Endothelial cell of umbilical vein (primary cell): Measurements from ENCODE around the gene ZAR1. TPM values are rescaled to one million over a fixed set of nuclear protein-coding genes. Genes with fewer than 3 reads are reported as not detected.

Experiments used
- BruUV-seq: library from RNA; stranded (reverse); fragments of 400-500 nt; replicated peaks from 2 replicates; lab custom pipeline; 2021; lab: Mats Ljungman, UMichigan
- CTCF ChIA-PET: fragments of 300-600, 350-600 bp; sonication (Branson Sonifier 250); formaldehyde crosslinking; loops from one replicate; lab custom pipeline; 2021; ENCODE audit warnings: antibody characterized with exemption, inconsistent platforms; lab: Charles Lee
- POLR2A ChIA-PET: fragments of 300-600, 350-600 bp; sonication (Branson Sonifier 250); formaldehyde crosslinking; loops from one replicate; lab custom pipeline; 2021; ENCODE audit warnings: antibody characterized with exemption, inconsistent platforms; lab: Charles Lee
- DNase-seq: peaks from one replicate; pipeline ENCODE4 v3.0.0-alpha.2; 2011; ENCODE audit warnings: low read depth, low spot score
- FAIRE-seq: peaks from 2 replicates; lab custom pipeline; 2011; peaks lifted over from hg19 to GRCh38; lab: Jason Lieb, UNC
- H2AFZ ChIP-seq: 2 replicates; pipeline ENCODE4 v1.6.0; 2012; ENCODE audit warnings: low read depth, low read length, control low read depth, inconsistent platforms
- H3K27ac ChIP-seq: 2 replicates; pipeline ENCODE4 v1.5.1; 2011; ENCODE audit warnings: low read depth, mild to moderate bottlenecking, control low read depth, low read length, moderate library complexity; ENCODE audit not compliant: insufficient read depth
- H3K27me3 ChIP-seq, 2 experiments: 2 replicates each; pipeline versions ENCODE4 v1.6.0 to v1.6.1; 2011; ENCODE audit warnings: low read length in 2 of 2, mixed read lengths in 1 of 2; ENCODE audit not compliant: control insufficient read depth in 2 of 2, insufficient read depth in 2 of 2
- H3K36me3 ChIP-seq, 2 experiments: 2 replicates in 1 of 2; 3 replicates in 1 of 2; pipeline ENCODE4 v1.5.1; 2011; ENCODE audit warnings: low read length in 2 of 2, mild to moderate bottlenecking in 1 of 2, moderate library complexity in 1 of 2; ENCODE audit not compliant: control insufficient read depth in 2 of 2, insufficient read depth in 2 of 2; ENCODE audit errors: extremely low read depth in 1 of 2
- H3K4me1 ChIP-seq: 3 replicates; pipeline ENCODE4 v1.5.1; 2011; ENCODE audit warnings: mild to moderate bottlenecking, low read length; ENCODE audit not compliant: control insufficient read depth, insufficient read depth; ENCODE audit errors: extremely low read depth
- H3K4me2 ChIP-seq: 2 replicates; pipeline ENCODE4 v1.6.1; 2011; ENCODE audit warnings: low read length, control low read depth, mixed read lengths; ENCODE audit not compliant: insufficient read depth
- H3K4me3 ChIP-seq, 3 experiments: fragments of 200-600 bp in 1 of 3; sonication (generic), shearing (Covaris generic) in 1 of 3; replicated peaks in 1 of 3; 2 replicates each; pipeline ENCODE4 v1.5.1; 2011 to 2016; ENCODE audit warnings: control low read depth in 3 of 3, low read length in 3 of 3, mild to moderate bottlenecking in 2 of 3, inconsistent platforms in 1 of 3, low read depth in 1 of 3, moderate library complexity in 1 of 3; ENCODE audit not compliant: insufficient read depth in 1 of 3
- H3K79me2 ChIP-seq: 2 replicates; pipeline ENCODE4 v1.6.0; 2012; ENCODE audit warnings: low read length, inconsistent platforms; ENCODE audit not compliant: control insufficient read depth, insufficient read depth
- H3K9ac ChIP-seq: replicated peaks from 2 replicates; pipeline ENCODE3; 2011; ENCODE audit warnings: low read length, control low read depth; ENCODE audit not compliant: insufficient read depth; ENCODE audit errors: extremely low read depth
- H3K9me1 ChIP-seq: replicated peaks from 3 replicates; pipeline ENCODE4 v1.6.0; 2011; ENCODE audit warnings: mild to moderate bottlenecking, low read length; ENCODE audit not compliant: control insufficient read depth, insufficient read depth; ENCODE audit errors: extremely low read depth
- H3K9me3 ChIP-seq: replicated peaks from 2 replicates; pipeline ENCODE4 v1.5.1; 2012; ENCODE audit warnings: low read length, inconsistent platforms; ENCODE audit not compliant: control insufficient read depth, insufficient read depth
- H4K20me1 ChIP-seq: replicated peaks from 2 replicates; pipeline ENCODE3; 2011; ENCODE audit warnings: mild to moderate bottlenecking, low read length; ENCODE audit not compliant: control insufficient read depth, insufficient read depth; ENCODE audit errors: extremely low read depth
- EZH2 ChIP-seq: IDR thresholded peaks from 2 replicates; pipeline ENCODE4 v1.6.1; 2012; ENCODE audit warnings: borderline replicate concordance, low read depth, mild to moderate bottlenecking, moderate library complexity, low read length, inconsistent platforms; ENCODE audit not compliant: severe bottlenecking
- FOS ChIP-seq: IDR thresholded peaks from 2 replicates; pipeline ENCODE4 v1.6.1; 2011; ENCODE audit warnings: mild to moderate bottlenecking, low read length, moderate library complexity, borderline replicate concordance; ENCODE audit not compliant: insufficient read depth
- GATA2 ChIP-seq: IDR thresholded peaks from 2 replicates; pipeline ENCODE4 v1.7.0; 2011; ENCODE audit warnings: low read depth, mild to moderate bottlenecking, moderate library complexity, mixed read lengths, low read length; ENCODE audit not compliant: insufficient read length, insufficient read depth
- JUN ChIP-seq: IDR thresholded peaks from 2 replicates; pipeline ENCODE4 v1.6.1; 2011; ENCODE audit warnings: borderline replicate concordance, low read depth; ENCODE audit not compliant: insufficient read length, insufficient read depth
- MYC ChIP-seq: IDR thresholded peaks from one replicate; pipeline ENCODE4 v1.6.1; 2011; ENCODE audit warnings: mild to moderate bottlenecking, low read depth, low read length
- POLR2A ChIP-seq: IDR thresholded peaks from 2 replicates; pipeline ENCODE4 v1.6.1; 2012; ENCODE audit warnings: low read depth, mild to moderate bottlenecking, control low read depth, low read length
- POLR2AphosphoS5 ChIP-seq: IDR thresholded peaks from 2 replicates; pipeline ENCODE4 v1.6.1; 2012; ENCODE audit warnings: low read depth, mild to moderate bottlenecking, control low read depth, low read length, moderate library complexity; ENCODE audit not compliant: insufficient read depth
- dilution Hi-C: fragments of 300-500 bp; cut with MboI; formaldehyde crosslinking; loops from one replicate; pipeline ENCODE4 v1.15.0; 2019; ENCODE audit warnings: low sequenced_read_pairs; ENCODE audit not compliant: extremely low pct_ligation_motif_present
- intact Hi-C: fragments of 100-400 bp; cut with micrococcal nuclease; formaldehyde crosslinking; loops from one replicate; pipeline ENCODE4 v1.10.0; 2022
- polyA plus RNA-seq, 4 experiments: library from polyadenylated mRNA; depleted of rRNA in 3 of 4; stranded (reverse) in 3 of 4; unstranded in 1 of 4; fragments of >200 nt; gene quantifications; 2 replicates each; pipeline versions ENCODE4 v1.2.1 to v1.2.3, GENCODE V29; 2011 to 2012; ENCODE audit warnings: missing spikeins in 1 of 4
- total RNA-seq: library from RNA; stranded (reverse); gene quantifications from 2 replicates; pipeline ENCODE4 v1.2.3, GENCODE V29; 2021
- TF ChIP-seq, protein P1 (sequence below), 2 donors: IDR thresholded peaks; 1 replicate in 1 of 2; 2 replicates in 1 of 2; pipeline ENCODE4 v1.5.1; 2011; ENCODE audit warnings: low read length in 2 of 2, mild to moderate bottlenecking in 2 of 2, moderate library complexity in 2 of 2, control low read depth in 1 of 2, inconsistent platforms in 1 of 2, low read depth in 1 of 2; ENCODE audit not compliant: insufficient read depth in 1 of 2; ENCODE audit errors: extremely low read depth in 1 of 2
- TF ChIP-seq, protein P2 (sequence below): IDR thresholded peaks from 2 replicates; pipeline ENCODE4 v1.6.1; 2011; ENCODE audit not compliant: insufficient read depth, insufficient read length

The ZAR1 gene
- total and polyA plus RNA-seq, 2 donors (not counting 3 experiments of a cell fraction or from before 2014, with no cell fraction given) = not detected

DNA sequence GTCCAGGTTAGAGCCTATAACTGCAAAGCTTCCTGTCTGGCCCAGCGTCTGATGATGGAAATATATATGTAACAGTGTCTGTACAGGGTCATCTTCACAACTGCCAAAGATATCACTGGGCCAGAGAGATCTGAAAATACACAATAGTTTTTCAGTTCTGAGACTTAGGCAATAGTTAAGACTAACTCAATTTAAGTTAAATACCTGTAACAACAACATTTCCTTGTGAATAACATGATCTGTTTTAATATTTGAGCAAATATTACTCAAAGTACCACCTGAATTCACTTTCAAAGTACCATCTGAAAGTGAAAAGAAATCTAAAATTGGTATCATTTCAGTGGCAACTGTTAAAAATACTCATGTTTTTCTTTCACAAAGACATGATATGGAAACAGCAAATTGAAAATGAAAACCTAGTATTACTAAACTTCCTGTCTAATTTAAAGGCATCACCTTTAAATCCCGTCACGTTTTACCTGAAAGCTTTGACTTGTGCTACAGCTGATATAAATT is 9.6 kb downstream of the ZAR1 start:
- dilution Hi-C loops = no loop called here
- POLR2A ChIA-PET = no interaction called here
- Histone ChIP-seq H2AFZ (no peak overlapping the region), H3K79me2 (no peaks in the 10 kb centered on the region), H3K9me3 (no peaks in the 10 kb centered on the region), H3K9me1 (no peaks in the 10 kb centered on the region), H3K36me3 (peaks cover 7% of the 10 kb centered on the region in 2 experiments), H3K4me2 (no peak overlapping the region), H3K4me3 (no peak overlapping the region), H3K27me3 (no peaks in the 10 kb centered on the region), H3K4me1 (no peaks in the 10 kb centered on the region), H4K20me1 (no peaks in the 10 kb centered on the region), H3K9ac (no peak overlapping the region), H3K27ac (no peak overlapping the region)
- CTCF ChIA-PET = no interaction called here
- no TSS peak for BruUV-seq
- intact Hi-C loops = no loop called here
- FAIRE-seq (no peak), DNase-seq (no peak)
- TF ChIP-seq, protein P1, sequence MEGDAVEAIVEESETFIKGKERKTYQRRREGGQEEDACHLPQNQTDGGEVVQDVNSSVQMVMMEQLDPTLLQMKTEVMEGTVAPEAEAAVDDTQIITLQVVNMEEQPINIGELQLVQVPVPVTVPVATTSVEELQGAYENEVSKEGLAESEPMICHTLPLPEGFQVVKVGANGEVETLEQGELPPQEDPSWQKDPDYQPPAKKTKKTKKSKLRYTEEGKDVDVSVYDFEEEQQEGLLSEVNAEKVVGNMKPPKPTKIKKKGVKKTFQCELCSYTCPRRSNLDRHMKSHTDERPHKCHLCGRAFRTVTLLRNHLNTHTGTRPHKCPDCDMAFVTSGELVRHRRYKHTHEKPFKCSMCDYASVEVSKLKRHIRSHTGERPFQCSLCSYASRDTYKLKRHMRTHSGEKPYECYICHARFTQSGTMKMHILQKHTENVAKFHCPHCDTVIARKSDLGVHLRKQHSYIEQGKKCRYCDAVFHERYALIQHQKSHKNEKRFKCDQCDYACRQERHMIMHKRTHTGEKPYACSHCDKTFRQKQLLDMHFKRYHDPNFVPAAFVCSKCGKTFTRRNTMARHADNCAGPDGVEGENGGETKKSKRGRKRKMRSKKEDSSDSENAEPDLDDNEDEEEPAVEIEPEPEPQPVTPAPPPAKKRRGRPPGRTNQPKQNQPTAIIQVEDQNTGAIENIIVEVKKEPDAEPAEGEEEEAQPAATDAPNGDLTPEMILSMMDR (IDR thresholded peaks at IDR 0.05; ENCODE audit: extremely low read depth in 1 of 2, insufficient read depth in 1 of 2, low read depth in 1 of 2, low read length in 2 of 2) = no peak
- no peak for TF ChIP-seq EZH2
- TF ChIP-seq FOS = no peak
- TF ChIP-seq, protein P2, sequence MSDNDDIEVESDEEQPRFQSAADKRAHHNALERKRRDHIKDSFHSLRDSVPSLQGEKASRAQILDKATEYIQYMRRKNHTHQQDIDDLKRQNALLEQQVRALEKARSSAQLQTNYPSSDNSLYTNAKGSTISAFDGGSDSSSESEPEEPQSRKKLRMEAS = no peak
- TF ChIP-seq JUN = no peak
- no peak for TF ChIP-seq MYC
- no peak for TF ChIP-seq GATA2
- no peak for TF ChIP-seq POLR2A
- no peak for TF ChIP-seq POLR2AphosphoS5
